Measurements from ENCODE around the gene USH2A. TPM values are rescaled to one million over a fixed set of nuclear protein-coding genes. Genes with fewer than 3 reads are reported as not detected.

USH2A gene
- total RNA-seq, 1 donor from 2014 or later: not detected

DNA sequence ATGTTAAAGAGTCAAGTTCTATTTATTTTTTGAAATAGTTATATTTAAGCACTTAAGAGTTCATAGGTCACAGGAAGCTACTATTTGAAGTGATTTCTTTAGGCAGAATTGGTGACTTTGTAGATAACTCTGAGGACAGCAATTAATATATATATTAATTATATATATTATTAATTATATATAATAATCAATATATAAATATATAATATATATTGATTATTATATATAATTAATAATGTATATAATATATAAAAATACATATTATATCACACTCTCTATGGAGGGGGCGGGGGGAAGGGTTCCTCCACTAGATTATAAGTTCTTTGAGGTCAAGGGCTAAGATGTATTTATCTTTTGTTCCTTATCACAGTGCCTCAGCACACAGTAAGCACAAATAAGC lies 547.5 kb downstream of the USH2A start:
- DNase-seq (ENCODE audit: low read depth): no peak
- no peaks in the 10 kb centered on the region for H3K27me3 ChIP-seq (ENCODE audit: control insufficient read depth, insufficient read depth, low read length)
- TF ChIP-seq, protein P1, sequence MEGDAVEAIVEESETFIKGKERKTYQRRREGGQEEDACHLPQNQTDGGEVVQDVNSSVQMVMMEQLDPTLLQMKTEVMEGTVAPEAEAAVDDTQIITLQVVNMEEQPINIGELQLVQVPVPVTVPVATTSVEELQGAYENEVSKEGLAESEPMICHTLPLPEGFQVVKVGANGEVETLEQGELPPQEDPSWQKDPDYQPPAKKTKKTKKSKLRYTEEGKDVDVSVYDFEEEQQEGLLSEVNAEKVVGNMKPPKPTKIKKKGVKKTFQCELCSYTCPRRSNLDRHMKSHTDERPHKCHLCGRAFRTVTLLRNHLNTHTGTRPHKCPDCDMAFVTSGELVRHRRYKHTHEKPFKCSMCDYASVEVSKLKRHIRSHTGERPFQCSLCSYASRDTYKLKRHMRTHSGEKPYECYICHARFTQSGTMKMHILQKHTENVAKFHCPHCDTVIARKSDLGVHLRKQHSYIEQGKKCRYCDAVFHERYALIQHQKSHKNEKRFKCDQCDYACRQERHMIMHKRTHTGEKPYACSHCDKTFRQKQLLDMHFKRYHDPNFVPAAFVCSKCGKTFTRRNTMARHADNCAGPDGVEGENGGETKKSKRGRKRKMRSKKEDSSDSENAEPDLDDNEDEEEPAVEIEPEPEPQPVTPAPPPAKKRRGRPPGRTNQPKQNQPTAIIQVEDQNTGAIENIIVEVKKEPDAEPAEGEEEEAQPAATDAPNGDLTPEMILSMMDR (IDR thresholded peaks at IDR 0.05; ENCODE audit: insufficient read depth, low read length, poor library complexity, severe bottlenecking): no peak
- no peaks in the 10 kb centered on the region for H3K36me3 ChIP-seq (ENCODE audit: control insufficient read depth, insufficient read depth, low read length)
- no peak overlapping the region for H3K4me3 ChIP-seq (ENCODE audit: low read depth, low read length)

DNA sequence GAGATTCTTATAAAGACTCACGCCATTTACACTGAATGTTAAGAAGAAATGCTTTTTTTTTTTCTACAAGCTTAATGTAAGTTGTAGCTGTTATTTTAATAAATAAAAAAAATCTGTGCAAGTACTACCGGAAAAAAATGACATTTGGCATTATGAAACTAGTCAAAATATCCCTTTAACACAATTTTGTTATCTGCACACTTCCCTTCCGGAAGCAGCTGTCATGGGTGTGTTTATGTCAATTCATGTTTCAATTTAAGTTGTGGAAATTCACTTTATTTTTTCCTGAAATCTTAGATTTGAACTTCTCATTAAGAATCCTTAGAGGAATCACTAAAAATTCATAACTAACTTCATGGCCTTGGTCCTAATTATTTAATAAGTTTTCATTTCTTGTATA lies 548.0 kb downstream of the USH2A start:
- TF ChIP-seq, protein P1 (IDR thresholded peaks at IDR 0.05; ENCODE audit: insufficient read depth, low read length, poor library complexity, severe bottlenecking): no peak
- DNase-seq (ENCODE audit: low read depth): no peak
- Histone ChIP-seq H3K36me3 (ENCODE audit: control insufficient read depth, insufficient read depth, low read length) (no peaks in the 10 kb centered on the region), H3K4me3 (ENCODE audit: low read depth, low read length) (no peak overlapping the region), H3K27me3 (ENCODE audit: control insufficient read depth, insufficient read depth, low read length) (no peaks in the 10 kb centered on the region)

DNA sequence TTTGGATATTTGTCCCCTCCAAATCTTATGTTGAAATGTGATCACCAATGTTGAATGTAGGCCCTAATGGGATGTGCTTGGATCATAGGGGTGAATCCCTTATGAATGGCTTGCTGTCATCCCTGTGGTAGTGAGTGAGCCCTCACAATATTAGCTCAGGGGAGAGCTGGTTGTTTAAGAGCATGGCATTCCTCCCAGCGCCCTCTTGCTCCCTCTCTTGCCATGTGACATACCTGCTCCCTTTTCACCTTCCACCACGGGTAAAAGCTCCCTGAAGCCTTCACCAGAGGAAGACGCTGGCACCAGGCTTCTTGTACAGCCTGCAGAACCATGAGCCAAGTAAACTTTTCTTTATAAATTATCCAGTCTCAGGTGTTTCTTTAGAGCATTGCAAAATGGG lies 550.6 kb downstream of the USH2A start:
- no peak overlapping the region for H3K4me3 ChIP-seq (ENCODE audit: low read depth, low read length)
- no peak for DNase-seq (ENCODE audit: low read depth)
- no peaks in the 10 kb centered on the region for H3K36me3 ChIP-seq (ENCODE audit: control insufficient read depth, insufficient read depth, low read length)
- no peaks in the 10 kb centered on the region for H3K27me3 ChIP-seq (ENCODE audit: control insufficient read depth, insufficient read depth, low read length)
- TF ChIP-seq, protein P1 (IDR thresholded peaks at IDR 0.05; ENCODE audit: insufficient read depth, low read length, poor library complexity, severe bottlenecking): no peak

DNA sequence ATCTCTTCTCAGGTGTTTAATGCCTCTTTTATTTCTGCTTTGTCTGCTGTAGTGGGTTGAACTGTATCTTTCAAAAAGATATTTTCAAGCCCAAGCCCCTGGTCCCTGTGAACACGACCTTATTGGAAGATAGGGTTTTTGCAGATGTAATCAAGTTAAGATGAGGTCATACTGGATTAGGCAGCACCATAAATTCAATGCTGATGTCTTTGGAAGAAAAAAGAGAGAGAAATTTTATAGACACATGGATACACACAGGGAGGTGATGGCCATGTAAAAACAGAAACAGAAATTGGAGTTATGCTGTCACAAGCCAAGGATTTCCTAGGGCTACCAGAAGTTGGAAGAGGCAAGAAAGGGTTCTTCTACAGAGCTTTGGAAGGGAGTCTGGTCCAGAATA lies 554.7 kb downstream of the USH2A start:
- TF ChIP-seq, protein P1 (IDR thresholded peaks at IDR 0.05; ENCODE audit: insufficient read depth, low read length, poor library complexity, severe bottlenecking): no peak
- DNase-seq (ENCODE audit: low read depth): no peak
- no peak overlapping the region for H3K4me3 ChIP-seq (ENCODE audit: low read depth, low read length)
- no peaks in the 10 kb centered on the region for H3K27me3 ChIP-seq (ENCODE audit: control insufficient read depth, insufficient read depth, low read length)
- H3K36me3 ChIP-seq (ENCODE audit: control insufficient read depth, insufficient read depth, low read length): no peaks in the 10 kb centered on the region

DNA sequence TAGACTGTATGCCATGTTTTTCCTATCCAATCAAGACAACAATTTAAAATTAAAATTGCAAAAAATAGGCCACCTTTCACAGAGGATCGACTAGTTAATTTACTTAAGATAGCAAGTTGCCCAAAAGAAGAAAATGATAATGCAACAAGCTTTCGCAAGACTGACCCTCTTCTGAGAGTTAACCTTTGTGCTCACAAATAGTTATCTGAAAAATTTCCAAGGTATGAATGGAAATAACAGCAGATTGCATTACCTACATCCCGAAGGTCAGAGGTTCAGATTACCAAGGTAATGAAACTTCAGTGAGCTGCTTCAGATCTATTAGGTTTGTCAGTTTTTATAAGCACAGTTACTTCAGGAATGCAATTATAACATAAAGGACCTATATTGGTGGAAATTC lies 558.2 kb downstream of the USH2A start:
- Histone ChIP-seq H3K27me3 (ENCODE audit: control insufficient read depth, insufficient read depth, low read length) (no peaks in the 10 kb centered on the region), H3K4me3 (ENCODE audit: low read depth, low read length) (no peak overlapping the region), H3K36me3 (ENCODE audit: control insufficient read depth, insufficient read depth, low read length) (no peaks in the 10 kb centered on the region)
- no peak for DNase-seq (ENCODE audit: low read depth)
- TF ChIP-seq, protein P1 (IDR thresholded peaks at IDR 0.05; ENCODE audit: insufficient read depth, low read length, poor library complexity, severe bottlenecking): no peak

DNA sequence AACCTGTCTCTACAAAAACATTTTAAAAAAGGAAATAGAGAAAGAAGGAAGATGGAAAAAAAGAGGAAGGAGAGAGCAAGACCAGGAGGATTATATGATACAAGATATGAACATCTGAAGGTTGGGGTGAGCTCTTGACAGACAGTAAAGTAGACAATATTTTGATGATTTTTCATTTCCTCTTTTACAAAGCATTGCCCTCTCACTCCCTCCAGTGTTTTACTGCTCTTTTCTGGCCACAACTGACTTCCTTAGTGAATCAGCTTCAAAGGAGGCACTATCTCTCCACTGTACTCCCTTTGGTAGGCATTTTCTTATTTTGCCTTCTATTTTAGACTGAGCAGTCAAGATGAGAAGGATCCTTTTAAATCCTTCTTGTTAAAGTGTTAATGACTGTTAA lies 559.5 kb downstream of the USH2A start:
- H3K27me3 ChIP-seq (ENCODE audit: control insufficient read depth, insufficient read depth, low read length): no peaks in the 10 kb centered on the region
- H3K36me3 ChIP-seq (ENCODE audit: control insufficient read depth, insufficient read depth, low read length): no peaks in the 10 kb centered on the region
- TF ChIP-seq, protein P1 (IDR thresholded peaks at IDR 0.05; ENCODE audit: insufficient read depth, low read length, poor library complexity, severe bottlenecking): no peak
- no peak for DNase-seq (ENCODE audit: low read depth)
- H3K4me3 ChIP-seq (ENCODE audit: low read depth, low read length): no peak overlapping the region
